Measurements from ENCODE around the gene GABRG3.

GABRG3 gene

DNA sequence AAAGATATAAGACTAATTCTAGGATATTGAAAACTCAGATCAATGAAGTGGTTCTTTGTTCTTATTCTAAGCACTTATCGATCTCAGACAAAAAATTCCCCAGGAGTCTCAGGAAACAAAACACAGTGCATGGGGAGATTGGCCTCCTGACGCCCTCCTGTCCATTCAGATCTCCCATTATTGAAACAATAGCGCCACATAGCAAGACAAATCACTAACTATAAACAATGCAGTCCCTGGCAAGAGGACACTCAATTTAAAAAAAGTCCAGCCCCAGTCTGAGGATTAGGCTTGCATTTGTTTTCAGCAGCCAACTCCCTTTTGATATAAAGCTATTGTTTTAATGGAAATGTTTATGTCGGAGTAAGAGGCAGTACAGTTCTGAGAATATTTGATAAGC, 528.2 kb downstream of the GABRG3 start:
- Mint-ChIP-seq H3K27me3 (no peaks in the 10 kb centered on the region), H3K36me3 (no peaks in the 10 kb centered on the region), H3K9me3 (ENCODE audit: low read depth) (peaks cover 7% of the 10 kb centered on the region), H3K4me1 (ENCODE audit: low read depth) (no peaks in the 10 kb centered on the region), H3K4me3 (no peak overlapping the region), H3K27ac (no peak overlapping the region)

DNA sequence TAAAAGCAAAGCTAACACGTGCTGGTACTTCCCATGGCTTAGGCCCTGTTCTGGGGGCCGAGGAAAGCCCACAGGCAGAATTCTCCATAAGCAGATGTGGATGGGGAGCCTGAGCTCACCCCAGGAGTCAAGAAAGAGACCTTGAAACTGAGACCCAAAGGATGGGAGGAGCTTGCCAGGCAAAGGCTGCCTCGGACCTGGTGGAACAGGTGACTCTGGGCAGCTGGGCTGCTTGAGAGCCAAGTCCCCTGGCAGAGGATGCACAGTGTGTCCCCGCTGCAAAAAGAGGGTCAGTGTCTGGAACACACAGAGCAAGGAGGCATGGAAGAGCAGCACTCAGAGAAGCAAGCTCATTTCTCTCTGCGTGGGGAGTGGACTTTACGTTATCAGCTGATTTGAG, 528.7 kb downstream of the GABRG3 start:
- Mint-ChIP-seq H3K4me3 (no peak overlapping the region), H3K27ac (no peak overlapping the region), H3K27me3 (no peaks in the 10 kb centered on the region), H3K9me3 (ENCODE audit: low read depth) (peaks cover 8% of the 10 kb centered on the region), H3K4me1 (ENCODE audit: low read depth) (no peaks in the 10 kb centered on the region), H3K36me3 (no peaks in the 10 kb centered on the region)

DNA sequence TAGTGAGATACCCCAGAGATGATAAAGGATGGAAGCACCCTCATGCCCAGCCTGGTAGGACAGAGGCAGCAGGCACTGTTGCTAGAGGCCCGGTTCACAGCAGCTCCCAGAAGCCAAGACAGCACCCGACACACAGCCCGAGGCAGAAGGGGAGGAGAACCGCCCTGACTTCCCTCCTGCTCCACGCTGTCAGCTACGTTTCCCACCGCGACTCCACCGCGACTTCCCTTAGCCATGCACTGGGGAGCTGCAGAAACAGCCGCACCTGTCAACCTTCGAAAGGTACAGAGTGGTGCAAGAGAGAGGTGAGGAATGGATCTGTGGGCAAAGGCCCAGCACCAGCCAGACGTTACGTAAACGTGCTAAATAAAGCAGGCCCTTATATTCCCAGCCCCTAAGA, 529.2 kb downstream of the GABRG3 start:
- Mint-ChIP-seq H3K27ac (no peak overlapping the region), H3K4me3 (no peak overlapping the region), H3K9me3 (ENCODE audit: low read depth) (peaks cover 8% of the 10 kb centered on the region), H3K36me3 (no peaks in the 10 kb centered on the region), H3K27me3 (no peaks in the 10 kb centered on the region), H3K4me1 (ENCODE audit: low read depth) (no peaks in the 10 kb centered on the region)

DNA sequence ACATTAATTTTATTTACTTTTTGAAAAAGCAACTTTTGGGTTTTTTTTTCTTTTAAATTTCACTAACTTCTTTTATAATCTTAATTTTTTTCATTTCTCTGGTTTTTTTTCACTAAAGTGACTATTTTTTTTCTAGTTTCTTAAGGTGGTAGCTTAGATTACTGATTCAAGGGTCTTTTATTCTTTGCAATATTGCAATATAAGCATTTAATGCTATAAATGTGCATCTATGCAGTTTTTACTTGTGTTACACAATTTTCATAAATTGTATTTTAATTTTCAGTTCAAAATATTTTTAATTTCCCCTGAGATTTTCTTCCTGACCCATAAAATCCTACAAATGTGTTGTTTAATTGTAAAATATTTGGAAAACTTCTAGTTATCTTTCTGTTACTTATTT, 535.8 kb downstream of the GABRG3 start:
- Mint-ChIP-seq H3K36me3 (no peaks in the 10 kb centered on the region), H3K9me3 (ENCODE audit: low read depth) (peaks cover 8% of the 10 kb centered on the region), H3K27me3 (no peaks in the 10 kb centered on the region), H3K4me3 (no peak overlapping the region), H3K27ac (no peak overlapping the region), H3K4me1 (ENCODE audit: low read depth) (no peaks in the 10 kb centered on the region)

DNA sequence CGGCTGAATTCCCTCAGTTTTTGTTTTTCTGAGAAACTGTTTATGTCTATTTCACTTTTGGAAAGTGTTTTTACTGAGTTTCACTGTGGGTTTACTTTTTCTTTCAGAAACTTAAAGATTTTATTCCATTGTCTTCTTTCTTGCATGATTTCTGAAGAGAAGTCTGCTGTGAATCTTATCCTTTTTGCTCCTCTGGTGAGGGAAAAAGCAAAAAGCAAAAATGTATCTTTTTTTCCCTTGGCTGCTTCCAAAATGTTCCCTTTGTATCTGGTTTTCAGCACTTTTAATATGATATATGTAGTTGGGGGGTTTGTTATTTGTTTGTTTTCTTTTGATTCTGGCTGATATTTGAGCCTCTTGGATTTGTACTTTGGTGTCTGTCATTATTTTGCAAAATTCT, 538.0 kb downstream of the GABRG3 start:
- Mint-ChIP-seq H3K9me3 (ENCODE audit: low read depth) (peaks cover 6% of the 10 kb centered on the region), H3K4me3 (no peak overlapping the region), H3K4me1 (ENCODE audit: low read depth) (no peaks in the 10 kb centered on the region), H3K27me3 (no peaks in the 10 kb centered on the region), H3K27ac (no peak overlapping the region), H3K36me3 (no peaks in the 10 kb centered on the region)

DNA sequence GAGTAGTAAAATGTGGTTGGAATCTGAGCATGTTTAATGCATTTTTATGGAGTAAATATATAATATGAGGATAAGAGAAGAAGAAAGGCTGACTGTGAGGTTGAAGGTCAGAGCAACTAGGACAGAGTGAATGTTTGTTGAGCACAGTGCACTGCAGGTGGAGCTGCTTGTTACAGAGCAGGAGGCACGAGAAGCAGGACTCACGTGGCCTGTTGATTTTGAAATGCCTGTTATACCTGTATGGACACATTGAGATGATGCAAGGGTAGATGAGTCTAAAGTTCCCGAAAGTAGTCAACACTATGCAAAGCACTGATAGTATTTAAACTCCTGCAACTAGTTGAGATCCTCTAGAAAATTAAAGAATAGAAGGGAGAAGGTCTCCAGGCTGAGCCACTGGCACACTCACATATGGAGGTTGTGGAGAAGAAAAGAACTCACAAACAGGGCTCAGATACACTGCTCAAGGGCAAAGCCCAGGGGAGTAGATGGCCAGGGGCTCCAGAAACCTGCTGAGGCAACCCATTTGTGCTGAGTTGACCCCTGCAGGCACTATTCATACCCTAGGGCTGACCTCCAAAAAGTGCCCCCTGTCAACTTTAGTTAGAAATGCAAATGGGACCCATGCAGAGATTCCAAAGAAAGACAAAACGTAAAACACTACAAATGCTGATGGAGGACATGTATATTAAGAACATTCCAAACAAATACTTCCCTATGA, 541.5 kb downstream of the GABRG3 start:
- Mint-ChIP-seq H3K27ac (no peak overlapping the region), H3K9me3 (ENCODE audit: low read depth) (peaks cover 6% of the 10 kb centered on the region), H3K4me1 (ENCODE audit: low read depth) (no peaks in the 10 kb centered on the region), H3K36me3 (no peaks in the 10 kb centered on the region), H3K4me3 (no peak overlapping the region), H3K27me3 (no peaks in the 10 kb centered on the region)

DNA sequence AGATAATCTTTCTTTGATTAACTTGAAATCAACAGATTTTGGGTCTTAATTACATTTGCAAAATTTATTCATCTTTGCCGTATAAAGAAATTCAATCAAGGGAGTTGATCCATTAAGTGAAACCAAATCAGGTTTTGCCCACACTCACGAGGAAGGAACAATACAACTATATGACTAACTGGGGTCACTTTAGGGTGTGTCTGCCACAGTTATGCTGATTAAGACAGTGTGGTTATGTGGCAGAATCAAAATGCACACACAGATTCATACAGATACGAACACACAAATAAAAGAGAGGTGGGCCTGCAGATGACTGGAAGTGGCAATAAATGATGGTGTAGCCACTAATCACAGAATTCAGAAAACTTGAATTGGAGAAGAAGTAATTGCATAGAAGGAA, 543.5 kb downstream of the GABRG3 start:
- H3K4me3 Mint-ChIP-seq, result no peak overlapping the region
- H3K27ac Mint-ChIP-seq, result no peak overlapping the region
- H3K27me3 Mint-ChIP-seq, result no peaks in the 10 kb centered on the region
- peaks cover 10% of the 10 kb centered on the region for H3K9me3 Mint-ChIP-seq (ENCODE audit: low read depth)
- no peaks in the 10 kb centered on the region for H3K36me3 Mint-ChIP-seq
- no peaks in the 10 kb centered on the region for H3K4me1 Mint-ChIP-seq (ENCODE audit: low read depth)

DNA sequence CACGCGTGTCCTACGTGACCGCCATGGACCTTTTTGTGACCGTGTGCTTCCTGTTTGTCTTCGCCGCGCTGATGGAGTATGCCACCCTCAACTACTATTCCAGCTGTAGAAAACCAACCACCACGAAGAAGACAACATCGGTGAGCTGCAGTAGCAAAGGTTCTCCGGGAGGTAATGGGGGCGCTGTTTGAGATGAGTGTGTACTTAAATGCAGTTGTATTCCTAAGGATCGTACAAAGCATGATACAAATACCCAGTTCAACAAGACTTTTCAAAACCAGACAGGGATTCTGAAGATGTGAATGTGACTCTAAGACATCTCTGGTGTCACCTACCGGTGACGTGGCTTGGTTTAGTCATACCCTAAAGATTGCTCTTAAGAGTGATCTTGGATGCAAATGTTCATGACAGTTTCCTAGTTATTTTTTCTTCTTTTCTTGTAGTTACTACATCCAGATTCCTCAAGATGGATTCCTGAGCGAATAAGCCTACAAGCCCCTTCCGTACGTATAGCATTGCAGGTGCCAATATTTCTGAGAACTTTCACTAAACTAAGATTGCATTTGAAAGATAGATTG, 556.6 kb downstream of the GABRG3 start:
- no peaks in the 10 kb centered on the region for H3K36me3 Mint-ChIP-seq
- no peaks in the 10 kb centered on the region for H3K4me1 Mint-ChIP-seq (ENCODE audit: low read depth)
- H3K4me3 Mint-ChIP-seq, result no peak overlapping the region
- H3K9me3 Mint-ChIP-seq (ENCODE audit: low read depth), result peaks cover 18% of the 10 kb centered on the region
- H3K27ac Mint-ChIP-seq, result no peak overlapping the region
- no peaks in the 10 kb centered on the region for H3K27me3 Mint-ChIP-seq

DNA sequence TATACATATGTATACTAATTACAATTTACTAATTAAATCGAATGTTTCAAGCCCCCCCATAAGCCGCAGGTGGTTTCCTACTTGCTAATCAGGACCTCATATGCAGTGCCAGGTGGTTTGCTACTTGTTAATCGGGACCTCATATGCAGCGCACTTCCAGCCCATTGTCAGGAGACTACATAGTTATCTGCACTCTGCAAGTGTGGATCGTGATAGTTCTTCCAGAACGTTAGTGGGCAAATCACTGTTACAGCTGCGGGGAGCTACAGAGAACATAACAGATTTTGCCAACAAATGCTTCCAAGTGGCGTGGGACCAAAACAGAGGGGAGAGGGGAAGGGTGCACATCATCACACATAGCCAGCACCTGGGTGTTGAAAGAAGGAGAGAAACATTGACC, 558.4 kb downstream of the GABRG3 start:
- Mint-ChIP-seq H3K9me3 (ENCODE audit: low read depth) (peaks cover 13% of the 10 kb centered on the region), H3K36me3 (no peaks in the 10 kb centered on the region), H3K27me3 (no peaks in the 10 kb centered on the region), H3K27ac (no peak overlapping the region), H3K4me3 (no peak overlapping the region), H3K4me1 (ENCODE audit: low read depth) (no peaks in the 10 kb centered on the region)

DNA sequence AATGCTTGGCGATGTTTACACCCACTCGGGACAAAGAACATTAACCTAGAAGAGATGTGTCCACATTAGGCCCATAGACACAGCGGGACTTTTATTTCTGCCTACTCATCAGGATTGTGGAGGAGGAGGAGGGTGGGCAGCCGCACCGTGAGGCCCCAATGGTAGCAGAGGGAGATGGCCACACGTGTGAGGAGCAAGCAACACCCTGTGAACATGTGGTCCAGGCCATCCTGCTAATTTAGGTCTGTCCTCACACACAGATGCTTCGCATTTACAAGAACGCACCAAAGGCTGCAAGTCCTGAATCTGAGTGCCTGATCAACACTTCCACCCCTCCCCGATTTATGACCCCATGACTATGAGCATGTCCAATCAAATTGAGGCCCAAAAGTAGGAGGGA, 560.0 kb downstream of the GABRG3 start:
- H3K27ac Mint-ChIP-seq, result no peak overlapping the region
- H3K9me3 Mint-ChIP-seq (ENCODE audit: low read depth), result peaks cover 13% of the 10 kb centered on the region
- H3K4me3 Mint-ChIP-seq, result no peak overlapping the region
- no peaks in the 10 kb centered on the region for H3K4me1 Mint-ChIP-seq (ENCODE audit: low read depth)
- H3K36me3 Mint-ChIP-seq, result no peaks in the 10 kb centered on the region
- no peaks in the 10 kb centered on the region for H3K27me3 Mint-ChIP-seq

DNA sequence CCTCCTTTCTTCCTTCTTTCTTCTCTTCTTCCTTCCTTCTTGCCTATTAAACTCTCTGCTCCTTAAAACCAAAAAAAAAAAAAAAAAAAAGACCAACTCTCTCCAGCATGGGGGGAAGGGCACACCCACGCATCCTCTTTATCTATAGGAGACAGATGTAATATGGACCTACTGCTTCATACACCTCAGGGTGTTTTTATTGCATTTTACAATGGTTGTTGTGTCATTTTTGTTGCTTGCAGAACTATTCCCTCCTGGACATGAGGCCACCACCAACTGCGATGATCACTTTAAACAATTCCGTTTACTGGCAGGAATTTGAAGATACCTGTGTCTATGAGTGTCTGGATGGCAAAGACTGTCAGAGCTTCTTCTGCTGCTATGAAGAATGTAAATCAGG, 561.4 kb downstream of the GABRG3 start:
- H3K4me1 Mint-ChIP-seq (ENCODE audit: low read depth), result no peaks in the 10 kb centered on the region
- H3K36me3 Mint-ChIP-seq, result no peaks in the 10 kb centered on the region
- H3K27me3 Mint-ChIP-seq, result no peaks in the 10 kb centered on the region
- peaks cover 6% of the 10 kb centered on the region for H3K9me3 Mint-ChIP-seq (ENCODE audit: low read depth)
- no peak overlapping the region for H3K4me3 Mint-ChIP-seq
- H3K27ac Mint-ChIP-seq, result no peak overlapping the region

DNA sequence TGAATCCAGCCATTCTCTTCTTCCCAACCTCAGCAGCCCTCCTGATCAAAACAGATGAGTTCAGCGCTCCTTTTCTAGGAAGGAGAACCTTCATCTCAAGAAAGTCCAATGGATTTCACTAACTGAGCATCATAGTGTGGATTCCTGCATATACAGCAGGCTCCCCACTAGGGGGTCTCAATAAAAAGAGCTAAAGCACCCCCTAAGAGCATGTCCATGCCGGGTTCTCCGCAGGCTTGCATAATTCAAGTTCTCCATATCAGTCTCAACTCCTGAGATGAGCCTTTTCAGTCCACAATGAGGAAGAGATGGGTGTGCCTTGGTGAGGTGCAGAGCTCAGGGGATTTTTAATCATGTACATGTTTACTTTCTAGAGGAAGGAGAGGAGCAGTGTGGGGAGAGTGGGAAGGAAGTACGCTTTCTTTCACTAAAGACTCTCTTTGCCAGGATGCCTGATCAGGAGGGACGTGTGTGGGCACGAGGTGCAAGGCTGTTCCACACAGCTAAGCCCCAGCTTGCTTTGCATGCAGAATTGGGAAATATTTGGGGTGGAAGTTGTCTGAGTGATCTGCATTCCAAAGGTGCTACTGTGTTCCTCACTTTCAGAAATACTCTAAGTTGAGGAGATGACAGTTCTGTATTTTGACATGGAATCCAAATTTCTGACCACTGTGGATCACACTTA, 564.6 kb downstream of the GABRG3 start:
- no peak overlapping the region for H3K27ac Mint-ChIP-seq

DNA sequence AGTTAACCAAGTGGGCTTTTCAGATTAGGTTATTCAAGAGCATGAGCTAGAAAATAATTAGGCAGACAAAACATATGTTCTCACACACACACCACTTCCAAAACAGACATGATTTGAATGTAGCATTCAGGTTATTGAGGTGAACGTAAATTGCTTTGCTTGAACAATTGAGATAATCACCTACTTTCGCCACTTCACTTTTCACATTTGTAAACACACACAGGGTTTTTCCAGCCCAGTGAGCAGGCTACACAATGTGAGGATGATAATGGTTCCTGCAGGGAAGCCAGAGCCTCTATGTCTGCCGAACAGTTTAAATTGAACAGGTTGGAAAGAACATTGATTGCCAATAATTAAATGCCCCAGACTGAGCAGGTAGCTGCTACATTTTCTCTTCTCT, 567.3 kb downstream of the GABRG3 start:
- H3K27ac Mint-ChIP-seq, result no peak overlapping the region
- H3K27me3 Mint-ChIP-seq, result peaks cover 3% of the 10 kb centered on the region
- no peak overlapping the region for H3K4me3 Mint-ChIP-seq
- no peaks in the 10 kb centered on the region for H3K36me3 Mint-ChIP-seq
- no peaks in the 10 kb centered on the region for H3K4me1 Mint-ChIP-seq (ENCODE audit: low read depth)
- H3K9me3 Mint-ChIP-seq (ENCODE audit: low read depth), result peaks cover 4% of the 10 kb centered on the region

More for the DNA sequence above, 564.6 kb downstream of the GABRG3 start:
- Mint-ChIP-seq H3K36me3 (no peaks in the 10 kb centered on the region), H3K9me3 (ENCODE audit: low read depth) (peaks cover 8% of the 10 kb centered on the region), H3K4me1 (ENCODE audit: low read depth) (no peaks in the 10 kb centered on the region), H3K27me3 (no peaks in the 10 kb centered on the region), H3K4me3 (no peak overlapping the region)

DNA sequence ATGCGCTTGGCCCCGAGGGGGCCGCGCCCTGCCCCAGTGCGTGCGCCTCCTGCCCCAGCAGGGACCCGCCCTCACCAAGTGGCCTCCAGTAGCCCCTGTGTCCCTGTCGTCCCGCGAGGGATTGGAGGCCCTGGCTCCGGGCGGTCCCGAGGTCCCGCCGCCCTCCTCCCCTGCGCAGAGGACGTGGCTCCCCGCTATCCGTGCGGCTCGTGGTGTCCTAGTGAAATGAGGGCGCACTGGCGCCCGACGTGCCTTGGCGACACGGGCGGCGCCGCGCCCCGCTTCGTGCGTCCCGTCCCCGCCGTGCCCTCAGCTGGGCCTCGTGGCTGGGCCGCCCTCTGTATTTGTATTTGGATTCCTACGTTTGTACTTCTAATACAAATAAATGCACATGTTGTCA, 570.6 kb downstream of the GABRG3 start:
- no peak overlapping the region for H3K4me3 Mint-ChIP-seq

DNA sequence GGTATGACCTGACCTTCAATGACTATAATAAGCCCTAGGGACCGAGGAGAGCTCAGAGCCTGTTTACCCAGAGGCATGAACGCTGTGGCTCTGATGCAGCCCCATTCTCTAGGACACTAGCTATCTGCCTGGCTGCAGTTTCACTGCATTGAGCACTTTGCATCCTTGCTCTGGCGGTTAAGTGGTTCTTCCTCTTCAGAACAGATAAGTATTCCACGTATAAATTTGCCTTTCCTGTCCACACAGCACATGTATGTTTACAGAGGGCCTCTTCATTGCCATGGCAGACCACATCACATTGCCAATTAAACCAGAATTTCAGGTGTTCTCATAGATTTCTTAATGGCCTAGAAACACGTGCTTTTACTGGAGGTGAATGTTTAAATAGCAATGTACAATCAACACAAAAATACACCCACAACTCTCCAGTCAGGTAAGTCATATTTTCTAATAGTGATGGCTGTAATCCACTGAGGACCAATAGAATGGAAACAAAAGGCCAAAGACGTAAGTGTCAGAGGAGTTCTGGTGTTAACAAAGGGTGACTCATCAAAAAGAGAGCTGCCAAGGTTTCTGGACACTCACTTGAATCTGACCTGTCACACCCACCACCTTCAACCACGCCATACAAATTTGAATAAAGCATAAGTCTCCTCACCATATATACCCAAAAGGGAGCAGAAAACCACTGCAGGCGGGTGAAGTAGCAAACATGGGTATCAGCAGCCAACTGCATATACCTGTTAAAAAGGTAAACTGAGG, 574.7 kb downstream of the GABRG3 start:
- no peaks in the 10 kb centered on the region for H3K4me1 Mint-ChIP-seq (ENCODE audit: low read depth)
- H3K36me3 Mint-ChIP-seq, result no peaks in the 10 kb centered on the region
- no peak overlapping the region for H3K27ac Mint-ChIP-seq
- H3K27me3 Mint-ChIP-seq, result peaks cover 3% of the 10 kb centered on the region
- no peak overlapping the region for H3K4me3 Mint-ChIP-seq
- H3K9me3 Mint-ChIP-seq (ENCODE audit: low read depth), result peaks cover 2% of the 10 kb centered on the region

More for the DNA sequence above, 570.6 kb downstream of the GABRG3 start:
- peaks cover 3% of the 10 kb centered on the region for H3K27me3 Mint-ChIP-seq
- H3K9me3 Mint-ChIP-seq (ENCODE audit: low read depth), result peaks cover 4% of the 10 kb centered on the region
- no peak overlapping the region for H3K27ac Mint-ChIP-seq
- H3K4me1 Mint-ChIP-seq (ENCODE audit: low read depth), result no peaks in the 10 kb centered on the region
- H3K36me3 Mint-ChIP-seq, result no peaks in the 10 kb centered on the region
